Upper lobe of left lung (tissue), 6 donors: ENCODE results near the gene QSOX1. TPM values are rescaled to one million over a fixed set of nuclear protein-coding genes. Genes with fewer than 3 reads are reported as not detected.

Experiments
- ATAC-seq, 2 donors: fragments of 200-7000 bp; cut with Tn5 transposase; one replicate each; pipeline ENCODE4 v1.9.1; 2022; ENCODE audit warnings: mild to moderate bottlenecking in 2 of 2, moderate library complexity in 2 of 2; ENCODE audit not compliant: low FRiP score in 2 of 2
- DNase-seq, 2 donors: peaks; one replicate each; pipeline ENCODE4 v3.0.0-alpha.2; 2019 to 2020
- H3K27ac ChIP-seq, 4 donors: fragments of 200-600 bp; sonication (generic); one replicate each; pipeline ENCODE4 v1.5.1; 2016 to 2019
- H3K27me3 ChIP-seq, 4 donors: fragments of 200-600 bp; sonication (generic); one replicate each; pipeline ENCODE4 v1.5.1; 2017 to 2019
- H3K36me3 ChIP-seq, 4 donors: fragments of 200-600 bp; sonication (generic); one replicate each; pipeline ENCODE4 v1.5.1; 2016 to 2019
- H3K4me1 ChIP-seq, 4 donors: fragments of 200-600 bp; sonication (generic); one replicate each; pipeline ENCODE4 v1.5.1; 2018 to 2019
- H3K4me3 ChIP-seq, 4 donors: fragments of 200-600 bp; sonication (generic); one replicate each; pipeline ENCODE4 v1.5.1; 2017 to 2019; ENCODE audit warnings: mild to moderate bottlenecking in 2 of 4, moderate library complexity in 1 of 4
- H3K9me3 ChIP-seq, 4 donors: fragments of 200-600 bp; sonication (generic); one replicate each; pipeline ENCODE4 v1.5.1; 2018 to 2019
- CTCF ChIP-seq, 6 experiments: fragments of 450-650 bp in 4 of 6; fragments of 200-600 bp in 2 of 6; sonication (generic) in 2 of 6; IDR thresholded peaks; one replicate each; pipeline ENCODE4 v1.5.1; 2016 to 2019; ENCODE audit warnings: antibody characterized with exemption in 6 of 6
- EP300 ChIP-seq, 4 donors: sonication (generic); formaldehyde crosslinking; IDR thresholded peaks; one replicate each; pipeline ENCODE4 v1.5.1; 2017; ENCODE audit warnings: antibody characterized with exemption in 4 of 4, control low read depth in 2 of 4
- POLR2A ChIP-seq, 4 donors: fragments of 450-650 bp; IDR thresholded peaks; one replicate each; pipeline ENCODE4 v1.5.1; 2016 to 2017; ENCODE audit warnings: antibody characterized with exemption in 4 of 4, mild to moderate bottlenecking in 2 of 4
- POLR2AphosphoS5 ChIP-seq, 2 donors: sonication (generic); formaldehyde crosslinking; IDR thresholded peaks; one replicate each; pipeline ENCODE4 v1.5.1; 2017; ENCODE audit warnings: antibody characterized with exemption in 2 of 2
- WGBS, 2 donors: methylation state at CpG; one replicate each; pipeline ENCODE4 v1.1.5; 2017 to 2018; 5-methylcytosine and 5-hydroxymethylcytosine counted together
- total RNA-seq, 6 donors: library from RNA; depleted of rRNA in 4 of 6; stranded (reverse); fragments of >200 nt in 4 of 6; gene quantifications; one replicate each; pipeline versions ENCODE4 v1.1.0 to v1.2.1, GENCODE V29; 2016 to 2021
- donor health status: DM: no; HTN: no; CAD: no; lungs with moderate emphysema.
- donor health status: DM: no; HTN: yes; CAD: no; lungs with severe emphysema.

Gene QSOX1
- total RNA-seq, 6 donors from 2014 or later = 61.8 to 380 (median 201) TPM

DNA sequence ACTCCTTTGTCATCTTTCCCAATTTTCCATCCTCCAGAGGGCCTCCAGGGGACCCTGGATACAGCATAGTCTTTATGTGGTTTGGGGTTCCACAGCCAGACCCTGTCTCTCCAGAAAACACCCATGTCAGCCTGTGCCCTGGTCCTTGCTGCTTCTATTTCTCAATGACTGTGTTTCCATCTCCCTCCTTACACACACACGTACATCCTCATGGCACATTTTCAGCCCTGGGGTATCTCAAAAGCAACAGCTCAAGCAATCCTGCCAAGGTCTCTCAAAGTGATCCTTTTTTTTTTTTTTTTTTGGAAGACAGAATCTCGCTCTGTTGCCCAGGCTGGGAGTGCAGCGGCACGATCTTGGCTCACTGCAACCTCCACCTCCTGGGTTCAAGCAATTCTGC, 22.3 kb downstream of the QSOX1 start:
- no peak for DNase-seq
- 95% methylated on average over 4 of the region's 4 CpGs for WGBS, 2 donors
- no peak overlapping the region for H3K27ac ChIP-seq
- peaks cover 10 to 13% (median 12%) of the 10 kb centered on the region in 4 donors for H3K4me1 ChIP-seq
- no peaks in the 10 kb centered on the region for H3K27me3 ChIP-seq
- peaks cover 0 to 40% (median 24%) of the 10 kb centered on the region in 4 donors for H3K36me3 ChIP-seq
- H3K4me3 ChIP-seq = no peak overlapping the region
- no peaks in the 10 kb centered on the region for H3K9me3 ChIP-seq
- TF ChIP-seq CTCF (IDR thresholded peaks at IDR 0.05) (no peak), POLR2AphosphoS5 (IDR thresholded peaks at IDR 0.05) (no peak), EP300 (IDR thresholded peaks at IDR 0.05) (no peak), POLR2A (IDR thresholded peaks at IDR 0.05) (no peak)
- no peak for ATAC-seq

- TF ChIP-seq CTCF (IDR thresholded peaks at IDR 0.05) (no peak), POLR2AphosphoS5 (IDR thresholded peaks at IDR 0.05) (no peak), EP300 (IDR thresholded peaks at IDR 0.05) (no peak), POLR2A (IDR thresholded peaks at IDR 0.05) (no peak)
- no peak for DNase-seq
- Histone ChIP-seq H3K4me1 (peaks cover 10 to 13% (median 12%) of the 10 kb centered on the region in 4 donors), H3K36me3 (peaks cover 4 to 49% (median 33%) of the 10 kb centered on the region in 4 donors), H3K27me3 (no peaks in the 10 kb centered on the region), H3K27ac (no peak overlapping the region), H3K9me3 (no peaks in the 10 kb centered on the region), H3K4me3 (no peak overlapping the region)
- ATAC-seq = no peak
- 66 to 71% methylated on average over 4 of the region's 4 CpGs for WGBS, 2 donors
Measured at GRCh38 chr1:180177931-180178330, 23.3 kb downstream of the QSOX1 start.

DNA sequence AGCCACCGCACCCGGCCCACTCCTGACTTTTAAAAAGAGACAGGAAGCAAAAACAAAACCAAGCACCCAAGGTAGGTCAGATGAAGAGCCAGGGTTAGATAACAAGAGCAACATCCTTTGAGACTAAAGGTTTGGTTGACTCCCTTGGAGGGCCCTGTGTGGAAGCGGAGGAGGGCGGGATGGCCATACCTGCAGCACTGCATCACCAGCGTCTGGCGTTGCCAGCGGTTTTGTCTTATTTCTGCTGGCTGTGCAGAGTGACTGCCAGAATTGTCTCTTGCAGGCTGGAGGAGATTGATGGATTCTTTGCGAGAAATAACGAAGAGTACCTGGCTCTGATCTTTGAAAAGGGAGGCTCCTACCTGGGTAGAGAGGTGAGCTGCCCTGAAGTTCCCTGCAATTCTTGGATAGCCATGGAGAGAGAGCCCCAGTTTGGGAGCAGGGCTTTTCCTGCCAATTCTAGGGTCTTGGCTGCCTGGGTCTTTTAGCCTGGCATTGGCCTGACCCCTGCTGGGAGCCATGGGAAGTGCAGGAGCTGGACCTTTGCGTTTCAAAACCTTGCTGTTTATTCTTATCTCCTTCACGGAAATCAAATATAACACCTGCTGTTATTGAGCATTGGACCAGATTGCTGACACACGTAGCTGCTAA, 24.0 kb downstream of the QSOX1 start:
- TF ChIP-seq CTCF (IDR thresholded peaks at IDR 0.05) (peak; percentile 86 to 93 (median 90)), POLR2AphosphoS5 (IDR thresholded peaks at IDR 0.05) (no peak)
- H3K4me3 ChIP-seq = no peak overlapping the region
- H3K27ac ChIP-seq = no peak overlapping the region
- H3K4me1 ChIP-seq = peaks cover 8 to 9% (median 9%) of the 10 kb centered on the region in 4 donors
- peak; percentile 56 to 82 for ATAC-seq
- H3K27me3 ChIP-seq = no peaks in the 10 kb centered on the region
- DNase-seq = peak in 1 of 2 donors; percentile 55
- no peaks in the 10 kb centered on the region for H3K9me3 ChIP-seq
- H3K36me3 ChIP-seq = peaks cover 7 to 56% (median 39%) of the 10 kb centered on the region in 4 donors
- WGBS, 2 donors = 53 to 63% methylated on average over 12 of the region's 12 CpGs

DNA sequence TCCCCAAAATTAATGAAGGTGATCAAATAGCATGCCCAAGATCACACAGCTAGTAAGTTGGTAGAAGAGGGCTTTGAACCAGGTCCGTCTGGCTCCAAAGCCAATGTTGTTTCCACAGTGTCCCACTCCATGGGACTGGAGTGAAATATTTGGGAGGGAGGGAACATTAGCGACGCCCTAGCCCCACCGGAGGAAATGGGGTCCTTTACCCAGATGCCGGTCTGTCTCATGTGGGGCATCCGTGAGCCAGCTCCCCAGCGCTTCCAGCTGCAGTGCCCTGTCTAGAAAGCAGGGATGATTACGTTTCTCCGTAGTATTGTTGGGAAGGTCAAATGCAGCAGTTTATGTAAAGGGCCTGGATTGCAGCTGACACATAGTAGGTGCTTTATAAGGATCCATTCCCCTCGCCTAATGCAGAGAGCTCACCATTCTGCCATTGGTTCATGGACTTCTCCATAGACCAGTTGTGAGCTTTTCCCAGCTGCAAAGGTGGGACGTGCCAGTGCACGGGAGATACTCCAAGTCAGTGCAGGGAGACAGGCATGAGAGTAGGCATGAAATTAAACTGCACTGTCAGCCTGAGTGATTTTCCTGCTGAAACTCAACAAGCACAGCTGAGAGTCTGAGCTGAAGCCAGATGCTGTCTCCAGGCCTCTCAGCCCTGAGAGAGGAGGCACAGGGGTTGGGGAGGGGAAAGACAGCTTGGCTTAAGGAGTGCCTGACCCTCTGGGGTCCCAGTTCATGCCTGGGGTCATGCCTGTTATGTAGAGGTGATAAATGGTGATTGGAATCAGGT, 24.7 kb downstream of the QSOX1 start:
- peaks cover under 1 to 3% (median 2%) of the 10 kb centered on the region in 4 donors for H3K4me1 ChIP-seq
- H3K4me3 ChIP-seq = no peak overlapping the region
- H3K36me3 ChIP-seq = peaks cover 14 to 64% (median 47%) of the 10 kb centered on the region in 4 donors
- DNase-seq (no peak), ATAC-seq (no peak)
- H3K27ac ChIP-seq = no peak overlapping the region
- TF ChIP-seq EP300 (IDR thresholded peaks at IDR 0.05) (no peak), CTCF (IDR thresholded peaks at IDR 0.05) (no peak), POLR2A (IDR thresholded peaks at IDR 0.05) (no peak), POLR2AphosphoS5 (IDR thresholded peaks at IDR 0.05) (no peak)
- 91 to 93% methylated on average over 10 to 12 of the region's 12 CpGs for WGBS, 2 donors
- H3K9me3 ChIP-seq = no peaks in the 10 kb centered on the region
- no peaks in the 10 kb centered on the region for H3K27me3 ChIP-seq
